HG03064 (cell line): ENCODE measurements around the gene PHF3.

Source experiments
- ATAC-seq: cut with Tn5 transposase; IDR thresholded peaks from one replicate; pipeline ENCODE4 v1.9.1; 2021; ENCODE audit warnings: low read depth; ENCODE audit not compliant: unreplicated experiment

The PHF3 gene

DNA sequence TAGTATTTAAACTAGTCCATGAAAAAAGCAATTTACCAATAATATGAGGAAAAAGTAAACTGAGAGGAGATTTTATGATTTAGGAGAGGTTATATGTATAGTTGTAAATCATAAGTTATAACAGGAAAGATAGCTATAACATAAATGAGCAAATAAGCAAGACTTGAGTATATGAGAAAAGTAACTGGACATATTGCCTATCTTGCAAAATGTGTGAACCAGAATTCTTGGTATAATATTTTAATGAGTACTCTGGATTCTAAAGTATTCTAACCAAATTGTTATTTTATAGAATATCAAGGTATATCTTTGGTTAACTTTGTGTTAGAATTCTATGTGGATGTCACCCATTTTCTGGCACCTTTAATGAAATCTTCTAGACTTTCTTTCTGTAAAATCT is 124.6 kb downstream of the PHF3 start:
- no peak for ATAC-seq

DNA sequence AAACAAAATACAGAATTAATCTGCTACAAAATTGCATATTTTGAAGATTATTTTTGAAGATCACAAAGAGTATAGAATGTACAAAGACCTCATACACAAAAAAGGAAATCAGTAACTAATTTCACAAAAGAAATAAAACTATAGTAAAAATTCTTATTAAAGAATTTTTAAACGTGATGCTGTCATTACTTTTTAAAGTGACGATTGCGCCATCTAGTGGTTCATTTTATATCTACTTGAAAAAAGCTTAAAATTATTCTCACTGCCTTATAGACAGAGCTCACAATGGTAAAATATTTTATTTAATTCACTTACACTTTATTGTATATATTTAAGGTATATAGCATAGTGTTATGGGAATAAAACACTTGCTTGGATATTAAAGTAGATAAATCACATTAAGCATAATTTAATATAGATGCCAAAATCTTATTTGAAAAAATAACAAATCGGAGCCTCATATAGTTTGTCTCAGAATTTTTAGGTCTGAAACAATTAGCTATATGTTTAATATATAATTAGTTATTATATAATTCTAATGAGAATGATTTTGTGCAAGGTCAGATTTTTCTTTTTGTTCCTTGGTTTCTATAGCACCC is 128.8 kb downstream of the PHF3 start:
- ATAC-seq: no peak
